GM21390 (cell line): ENCODE results near the gene RTN1.

Experiments
- ATAC-seq: cut with Tn5 transposase; IDR thresholded peaks from one replicate; pipeline ENCODE4 v1.9.1; 2021; ENCODE audit not compliant: unreplicated experiment

RTN1 gene

GRCh38 chr14:59852350-59852749 is 18.2 kb downstream of the RTN1 start:
- no peak for ATAC-seq

- ATAC-seq, result no peak
These were observed 20.1 kb downstream of the RTN1 start for GRCh38 chr14:59850458-59850857.

GRCh38 chr14:59849411-59850130 is 21.0 kb downstream of the RTN1 start:
- ATAC-seq, result no peak

GRCh38 chr14:59848671-59849070 is 21.9 kb downstream of the RTN1 start:
- no peak for ATAC-seq

- no peak for ATAC-seq
These were observed 22.9 kb downstream of the RTN1 start for GRCh38 chr14:59847711-59848110.

GRCh38 chr14:59846595-59846994 is 24.0 kb downstream of the RTN1 start:
- no peak for ATAC-seq

GRCh38 chr14:59845245-59845644 is 25.3 kb downstream of the RTN1 start:
- no peak for ATAC-seq

GRCh38 chr14:59844186-59844812 is 26.3 kb downstream of the RTN1 start:
- ATAC-seq, result no peak

- ATAC-seq, result no peak
These were observed 34.5 kb downstream of the RTN1 start for GRCh38 chr14:59836116-59836515.

- ATAC-seq, result no peak
These were observed 37.8 kb downstream of the RTN1 start for GRCh38 chr14:59832653-59833294.

GRCh38 chr14:59831121-59831730 is 39.4 kb downstream of the RTN1 start:
- ATAC-seq, result no peak

- no peak for ATAC-seq
These were observed 40.2 kb downstream of the RTN1 start for GRCh38 chr14:59830338-59830734.

- ATAC-seq, result no peak
These were observed 40.9 kb downstream of the RTN1 start for GRCh38 chr14:59829469-59830337.

GRCh38 chr14:59828276-59828675 is 42.3 kb downstream of the RTN1 start:
- ATAC-seq, result no peak

- ATAC-seq, result no peak
These were observed 43.2 kb downstream of the RTN1 start for GRCh38 chr14:59827401-59827800.

GRCh38 chr14:59826150-59826549 is 44.4 kb downstream of the RTN1 start:
- no peak for ATAC-seq

GRCh38 chr14:59823179-59823578 is 47.4 kb downstream of the RTN1 start:
- ATAC-seq, result peak; percentile 63

GRCh38 chr14:59819446-59820088 is 51.0 kb downstream of the RTN1 start:
- no peak for ATAC-seq

GRCh38 chr14:59816941-59817340 is 53.6 kb downstream of the RTN1 start:
- ATAC-seq, result no peak

GRCh38 chr14:59814988-59815387 is 55.6 kb downstream of the RTN1 start:
- ATAC-seq, result no peak
